K562 (cell line): ENCODE results near the gene ATXN2L. TPM values are rescaled to one million over a fixed set of nuclear protein-coding genes. Genes with fewer than 3 reads are reported as not detected.

Experiments used
- microRNA-seq: library from miRNA; unstranded; fragments of <30 nt; microRNA quantifications from one replicate; pipeline ENCODE4, GENCODE V29; 2018; ENCODE audit warnings: borderline microRNAs expressed
- polyA plus RNA-seq, 8 experiments: library from polyadenylated mRNA; depleted of rRNA in 4 of 8; stranded (reverse) in 5 of 8; unstranded in 3 of 8; fragments of >200 nt; fragmentation: Nextera tagmentation in 2 of 8; fragmentation: Illumina TruSeq in 1 of 8; extraction: Ambion mirVana in 2 of 8; extraction: Trizol in 1 of 8; gene quantifications; 2 replicates each; pipeline versions ENCODE4 v1.2.1 to v1.2.3, GENCODE V29; 2011 to 2014; ENCODE audit warnings: inconsistent platforms in 1 of 8, missing spikeins in 1 of 8
- small RNA-seq: library from RNA; depleted of rRNA; stranded (forward); fragments of <200 nt; gene quantifications from one replicate; pipeline ENCODE3, GENCODE V24; 2014
- total RNA-seq, 7 experiments: library from RNA; depleted of rRNA in 6 of 7; stranded (reverse); fragments of >200 nt in 6 of 7; fragmentation: Illumina TruSeq in 2 of 7; extraction: Trizol in 2 of 7; gene quantifications; 2 replicates each; pipeline versions ENCODE4 v1.2.1 to v1.2.3, GENCODE V29; 2011 to 2021; ENCODE audit warnings: low replicate concordance in 1 of 7

ATXN2L gene
- total and polyA plus RNA-seq, 9 of the 15 experiments (the other 6 are each of a cell fraction or from before 2014, with no cell fraction given), result 3.8 to 280 (median 37.2) TPM

Small RNA genes lying within 50 kb of the gene (microRNA-seq; reads per million reads assigned to microRNA genes)
- not detected for gene MIR4721

Small RNA genes lying within 50 kb of the gene (small RNA-seq; reads per million reads assigned to genes)
- gene RF00416, result not detected

Other genes with a start within 250 kb of the ATXN2L start
Only the 7 nearest of the 13 such genes appear.
- 611 and 748 TPM in 2 replicates for gene EIF3C, start 111.5 kb upstream of the ATXN2L start, total RNA-seq (2014; rRNA removed)
- 226 and 295 TPM in 2 replicates for gene EIF3C, start 111.5 kb upstream of the ATXN2L start, total RNA-seq (2014; rRNA removed; fragmentation: Illumina TruSeq; extraction: Trizol)
- 297 and 300 TPM in 2 replicates for gene EIF3C, start 111.5 kb upstream of the ATXN2L start, total RNA-seq (2015; rRNA removed; fragmentation: Illumina TruSeq; extraction: Trizol)
- gene EIF3C, start 111.5 kb upstream of the ATXN2L start, total RNA-seq (2021), result 816 and 865 TPM in 2 replicates
- gene EIF3C, start 111.5 kb upstream of the ATXN2L start, polyA plus RNA-seq (2011; rRNA removed), result 221 and 411 TPM in 2 replicates
- gene EIF3C, start 111.5 kb upstream of the ATXN2L start, polyA plus RNA-seq (2014; fragmentation: Illumina TruSeq; extraction: Trizol), result 464 and 523 TPM in 2 replicates
- 100 to 1,000 TPM; 131 to 169 TPM for gene EIF3C, start 111.5 kb upstream of the ATXN2L start, polyA plus RNA-seq (2014; fragmentation: Nextera tagmentation; extraction: Ambion mirVana)
- gene EIF3C, start 111.5 kb upstream of the ATXN2L start, polyA plus RNA-seq (2014; rRNA removed), result 598 and 639 TPM in 2 replicates
- gene NPIPB9, start 71.2 kb upstream of the ATXN2L start, total RNA-seq (2014; rRNA removed), result 1.1 and 1.6 TPM in 2 replicates
- 2.4 and 2.9 TPM in 2 replicates for gene NPIPB9, start 71.2 kb upstream of the ATXN2L start, total RNA-seq (2014; rRNA removed; fragmentation: Illumina TruSeq; extraction: Trizol)
- gene NPIPB9, start 71.2 kb upstream of the ATXN2L start, total RNA-seq (2015; rRNA removed; fragmentation: Illumina TruSeq; extraction: Trizol), result 0.94 and 1.5 TPM in 2 replicates
- 0.89 and 1.4 TPM in 2 replicates for gene NPIPB9, start 71.2 kb upstream of the ATXN2L start, total RNA-seq (2021)
- gene NPIPB9, start 71.2 kb upstream of the ATXN2L start, polyA plus RNA-seq (2011; rRNA removed), result 0.69 and 0.89 TPM in 2 replicates
- gene NPIPB9, start 71.2 kb upstream of the ATXN2L start, polyA plus RNA-seq (2014; fragmentation: Illumina TruSeq; extraction: Trizol), result 0.17 and 0.49 TPM in 2 replicates
- gene NPIPB9, start 71.2 kb upstream of the ATXN2L start, polyA plus RNA-seq (2014; fragmentation: Nextera tagmentation; extraction: Ambion mirVana), result under 1 TPM; 0.10 to 0.18 TPM
- 1.2 TPM in 1 of 2 replicates, not detected in the other for gene NPIPB9, start 71.2 kb upstream of the ATXN2L start, polyA plus RNA-seq (2014; rRNA removed)
- 366 and 468 TPM in 2 replicates for gene TUFM, start 23.3 kb downstream of the ATXN2L start, total RNA-seq (2014; rRNA removed)
- gene TUFM, start 23.3 kb downstream of the ATXN2L start, total RNA-seq (2014; rRNA removed; fragmentation: Illumina TruSeq; extraction: Trizol), result 202 and 249 TPM in 2 replicates
- gene TUFM, start 23.3 kb downstream of the ATXN2L start, total RNA-seq (2015; rRNA removed; fragmentation: Illumina TruSeq; extraction: Trizol), result 255 and 256 TPM in 2 replicates
- gene TUFM, start 23.3 kb downstream of the ATXN2L start, total RNA-seq (2021), result 410 and 434 TPM in 2 replicates
- gene TUFM, start 23.3 kb downstream of the ATXN2L start, polyA plus RNA-seq (2011; rRNA removed), result 174 and 217 TPM in 2 replicates
- gene TUFM, start 23.3 kb downstream of the ATXN2L start, polyA plus RNA-seq (2014; fragmentation: Illumina TruSeq; extraction: Trizol), result 354 and 374 TPM in 2 replicates
- gene TUFM, start 23.3 kb downstream of the ATXN2L start, polyA plus RNA-seq (2014; fragmentation: Nextera tagmentation; extraction: Ambion mirVana), result 10 to 100 TPM; 34.1 to 71.2 TPM
- 275 and 298 TPM in 2 replicates for gene TUFM, start 23.3 kb downstream of the ATXN2L start, polyA plus RNA-seq (2014; rRNA removed)
- 24.7 and 25.9 TPM in 2 replicates for gene SH2B1, start 40.8 kb downstream of the ATXN2L start, total RNA-seq (2014; rRNA removed)
- gene SH2B1, start 40.8 kb downstream of the ATXN2L start, total RNA-seq (2014; rRNA removed; fragmentation: Illumina TruSeq; extraction: Trizol), result 4.2 and 9.5 TPM in 2 replicates
- gene SH2B1, start 40.8 kb downstream of the ATXN2L start, total RNA-seq (2015; rRNA removed; fragmentation: Illumina TruSeq; extraction: Trizol), result 15.3 and 16.8 TPM in 2 replicates
- 52.5 and 58.2 TPM in 2 replicates for gene SH2B1, start 40.8 kb downstream of the ATXN2L start, total RNA-seq (2021)
- gene SH2B1, start 40.8 kb downstream of the ATXN2L start, polyA plus RNA-seq (2011; rRNA removed), result 12.3 and 23.7 TPM in 2 replicates
- gene SH2B1, start 40.8 kb downstream of the ATXN2L start, polyA plus RNA-seq (2014; fragmentation: Illumina TruSeq; extraction: Trizol), result 39.4 and 43.6 TPM in 2 replicates
- gene SH2B1, start 40.8 kb downstream of the ATXN2L start, polyA plus RNA-seq (2014; fragmentation: Nextera tagmentation; extraction: Ambion mirVana), result under 1 TPM; 0.18 to 0.53 TPM
- gene SH2B1, start 40.8 kb downstream of the ATXN2L start, polyA plus RNA-seq (2014; rRNA removed), result 41.7 and 42.5 TPM in 2 replicates
- gene ATP2A1, start 55.5 kb downstream of the ATXN2L start, total RNA-seq (2014; rRNA removed), result 0.41 and 0.65 TPM in 2 replicates
- 0.64 and 0.65 TPM in 2 replicates for gene ATP2A1, start 55.5 kb downstream of the ATXN2L start, total RNA-seq (2014; rRNA removed; fragmentation: Illumina TruSeq; extraction: Trizol)
- 0.65 and 1.9 TPM in 2 replicates for gene ATP2A1, start 55.5 kb downstream of the ATXN2L start, total RNA-seq (2015; rRNA removed; fragmentation: Illumina TruSeq; extraction: Trizol)
- gene ATP2A1, start 55.5 kb downstream of the ATXN2L start, total RNA-seq (2021), result 2.3 and 2.6 TPM in 2 replicates
- 1.2 and 3.1 TPM in 2 replicates for gene ATP2A1, start 55.5 kb downstream of the ATXN2L start, polyA plus RNA-seq (2011; rRNA removed)
- gene ATP2A1, start 55.5 kb downstream of the ATXN2L start, polyA plus RNA-seq (2014; fragmentation: Illumina TruSeq; extraction: Trizol), result 1.8 TPM in 2 replicates
- under 1 TPM; 0.25 to 0.58 TPM for gene ATP2A1, start 55.5 kb downstream of the ATXN2L start, polyA plus RNA-seq (2014; fragmentation: Nextera tagmentation; extraction: Ambion mirVana)
- gene ATP2A1, start 55.5 kb downstream of the ATXN2L start, polyA plus RNA-seq (2014; rRNA removed), result 1.4 and 1.8 TPM in 2 replicates
- 13.4 and 14.4 TPM in 2 replicates for gene RABEP2, start 102.2 kb downstream of the ATXN2L start, total RNA-seq (2014; rRNA removed)
- 1.3 and 2.4 TPM in 2 replicates for gene RABEP2, start 102.2 kb downstream of the ATXN2L start, total RNA-seq (2014; rRNA removed; fragmentation: Illumina TruSeq; extraction: Trizol)
- 10.1 and 11.0 TPM in 2 replicates for gene RABEP2, start 102.2 kb downstream of the ATXN2L start, total RNA-seq (2015; rRNA removed; fragmentation: Illumina TruSeq; extraction: Trizol)
- gene RABEP2, start 102.2 kb downstream of the ATXN2L start, total RNA-seq (2021), result 7.9 and 10.6 TPM in 2 replicates
- gene RABEP2, start 102.2 kb downstream of the ATXN2L start, polyA plus RNA-seq (2011; rRNA removed), result 3.5 and 4.9 TPM in 2 replicates
- 1.6 and 4.5 TPM in 2 replicates for gene RABEP2, start 102.2 kb downstream of the ATXN2L start, polyA plus RNA-seq (2014; fragmentation: Illumina TruSeq; extraction: Trizol)
- gene RABEP2, start 102.2 kb downstream of the ATXN2L start, polyA plus RNA-seq (2014; fragmentation: Nextera tagmentation; extraction: Ambion mirVana), result under 1 TPM; 0.15 to 0.20 TPM
- gene RABEP2, start 102.2 kb downstream of the ATXN2L start, polyA plus RNA-seq (2014; rRNA removed), result 10.3 and 16.6 TPM in 2 replicates
- 2.8 and 4.0 TPM in 2 replicates for gene CD19, start 109.0 kb downstream of the ATXN2L start, total RNA-seq (2014; rRNA removed)
- gene CD19, start 109.0 kb downstream of the ATXN2L start, total RNA-seq (2014; rRNA removed; fragmentation: Illumina TruSeq; extraction: Trizol), result 1.2 and 1.3 TPM in 2 replicates
- gene CD19, start 109.0 kb downstream of the ATXN2L start, total RNA-seq (2015; rRNA removed; fragmentation: Illumina TruSeq; extraction: Trizol), result 3.3 and 4.0 TPM in 2 replicates
- gene CD19, start 109.0 kb downstream of the ATXN2L start, total RNA-seq (2021), result 3.0 and 3.7 TPM in 2 replicates
- gene CD19, start 109.0 kb downstream of the ATXN2L start, polyA plus RNA-seq (2011; rRNA removed), result 1.4 and 2.1 TPM in 2 replicates
- 1.3 and 3.3 TPM in 2 replicates for gene CD19, start 109.0 kb downstream of the ATXN2L start, polyA plus RNA-seq (2014; fragmentation: Illumina TruSeq; extraction: Trizol)
- gene CD19, start 109.0 kb downstream of the ATXN2L start, polyA plus RNA-seq (2014; fragmentation: Nextera tagmentation; extraction: Ambion mirVana), result under 1 TPM in 1 of 2 experiments, not detected in 1; 0.27 TPM
- gene CD19, start 109.0 kb downstream of the ATXN2L start, polyA plus RNA-seq (2014; rRNA removed), result 2.6 and 4.1 TPM in 2 replicates